Gastrocnemius medialis (tissue), 4 donors: ENCODE measurements around the gene FANCB.

Experiments
- POLR2A ChIP-seq, 2 donors: fragments of 450-650 bp; IDR thresholded peaks; one replicate each; pipeline ENCODE4 v1.6.1; 2017; ENCODE audit warnings: antibody characterized with exemption in 2 of 2, mild to moderate bottlenecking in 2 of 2, moderate library complexity in 2 of 2
- TF ChIP-seq, protein P1 (sequence below), 5 experiments: fragments of 450-650 bp in 3 of 5; fragments of 200-600 bp in 2 of 5; sonication (generic) in 2 of 5; IDR thresholded peaks in 4 of 5; conservative IDR thresholded peaks in 1 of 5; 1 replicate in 4 of 5; 2 replicates in 1 of 5; pipeline ENCODE4 v1.5.1; 2016 to 2019; ENCODE audit warnings: antibody characterized with exemption in 5 of 5, mild to moderate bottlenecking in 3 of 5, moderate library complexity in 3 of 5

DNA sequence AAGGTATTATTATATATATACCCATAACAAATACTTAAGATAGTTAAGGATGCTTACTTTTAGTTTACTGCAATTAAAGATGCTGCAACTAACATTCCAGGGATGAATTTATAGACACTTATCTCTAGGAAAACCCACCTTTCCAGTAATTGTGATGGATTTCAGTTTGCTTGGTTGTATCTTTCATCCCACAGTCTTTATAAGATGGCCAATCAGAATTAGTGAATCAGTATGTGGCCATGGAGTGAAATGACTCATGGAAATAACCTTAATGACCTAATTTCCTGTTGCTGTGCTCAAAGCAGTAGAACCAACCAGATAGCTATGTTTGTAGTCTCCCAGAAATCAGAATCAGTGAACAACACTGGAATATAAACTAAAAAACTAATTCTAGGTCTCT, 26.7 kb upstream of the FANCB start:
- no peak for TF ChIP-seq POLR2A (IDR thresholded peaks at IDR 0.05)
- TF ChIP-seq, protein P1, sequence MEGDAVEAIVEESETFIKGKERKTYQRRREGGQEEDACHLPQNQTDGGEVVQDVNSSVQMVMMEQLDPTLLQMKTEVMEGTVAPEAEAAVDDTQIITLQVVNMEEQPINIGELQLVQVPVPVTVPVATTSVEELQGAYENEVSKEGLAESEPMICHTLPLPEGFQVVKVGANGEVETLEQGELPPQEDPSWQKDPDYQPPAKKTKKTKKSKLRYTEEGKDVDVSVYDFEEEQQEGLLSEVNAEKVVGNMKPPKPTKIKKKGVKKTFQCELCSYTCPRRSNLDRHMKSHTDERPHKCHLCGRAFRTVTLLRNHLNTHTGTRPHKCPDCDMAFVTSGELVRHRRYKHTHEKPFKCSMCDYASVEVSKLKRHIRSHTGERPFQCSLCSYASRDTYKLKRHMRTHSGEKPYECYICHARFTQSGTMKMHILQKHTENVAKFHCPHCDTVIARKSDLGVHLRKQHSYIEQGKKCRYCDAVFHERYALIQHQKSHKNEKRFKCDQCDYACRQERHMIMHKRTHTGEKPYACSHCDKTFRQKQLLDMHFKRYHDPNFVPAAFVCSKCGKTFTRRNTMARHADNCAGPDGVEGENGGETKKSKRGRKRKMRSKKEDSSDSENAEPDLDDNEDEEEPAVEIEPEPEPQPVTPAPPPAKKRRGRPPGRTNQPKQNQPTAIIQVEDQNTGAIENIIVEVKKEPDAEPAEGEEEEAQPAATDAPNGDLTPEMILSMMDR (IDR thresholded peaks at IDR 0.05 in 4 of 5, conservative IDR thresholded peaks at IDR 0.05 in 1 of 5): no peak
